Esophagus squamous epithelium (tissue), 4 donors: ENCODE measurements around the gene OBSCN.

Experiments
- CTCF ChIP-seq, 6 experiments: fragments of 450-650 bp in 4 of 6; fragments of 200-600 bp in 2 of 6; sonication (generic) in 2 of 6; IDR thresholded peaks; one replicate each; pipeline ENCODE4 v1.5.1; 2016 to 2019; ENCODE audit warnings: antibody characterized with exemption in 6 of 6, mild to moderate bottlenecking in 4 of 6, moderate library complexity in 4 of 6
- POLR2A ChIP-seq, 4 donors: fragments of 450-650 bp; IDR thresholded peaks; one replicate each; pipeline ENCODE4 v1.6.1; 2017; ENCODE audit warnings: antibody characterized with exemption in 4 of 4, mild to moderate bottlenecking in 4 of 4, moderate library complexity in 3 of 4

GRCh38 chr1:228293816-228294500 lies 86.1 kb downstream of the OBSCN start:
- no peak for TF ChIP-seq CTCF (IDR thresholded peaks at IDR 0.05)
- no peak for TF ChIP-seq POLR2A (IDR thresholded peaks at IDR 0.05)
